Neural cell (in vitro differentiated cells): ENCODE results near the gene MKRN2.

Experiments
- CTCF ChIP-seq: fragments of 450-650 bp; IDR thresholded peaks from 2 replicates; pipeline ENCODE4 v1.5.1; 2014; ENCODE audit warnings: antibody characterized with exemption, mild to moderate bottlenecking, moderate library complexity; ENCODE audit not compliant: poor library complexity, severe bottlenecking
- EP300 ChIP-seq: fragments of 450-650 bp; conservative IDR thresholded peaks from 2 replicates; pipeline ENCODE4 v1.6.1; 2014; ENCODE audit warnings: antibody characterized with exemption, mild to moderate bottlenecking, moderate library complexity; ENCODE audit not compliant: poor library complexity, severe bottlenecking
- EZH2 ChIP-seq: fragments of 200-600, 300-800 bp; shearing (Covaris generic), sonication (generic); IDR thresholded peaks from 2 replicates; pipeline ENCODE4 v1.6.1; 2014; ENCODE audit warnings: antibody characterized with exemption, low read length, borderline replicate concordance, mild to moderate bottlenecking; ENCODE audit not compliant: insufficient read depth, poor library complexity, severe bottlenecking
- POLR2AphosphoS5 ChIP-seq: IDR thresholded peaks from 2 replicates; pipeline ENCODE4 v1.6.1; 2012
- RAD21 ChIP-seq: fragments of 450-650 bp; conservative IDR thresholded peaks from 2 replicates; pipeline ENCODE4 v1.6.1; 2014; ENCODE audit warnings: antibody characterized with exemption, mild to moderate bottlenecking, moderate library complexity
- REST ChIP-seq: IDR thresholded peaks from 2 replicates; pipeline ENCODE4 v1.6.1; 2012; ENCODE audit warnings: borderline replicate concordance
- TAF1 ChIP-seq: IDR thresholded peaks from 2 replicates; pipeline ENCODE4 v1.6.1; 2012; ENCODE audit warnings: low read depth

DNA sequence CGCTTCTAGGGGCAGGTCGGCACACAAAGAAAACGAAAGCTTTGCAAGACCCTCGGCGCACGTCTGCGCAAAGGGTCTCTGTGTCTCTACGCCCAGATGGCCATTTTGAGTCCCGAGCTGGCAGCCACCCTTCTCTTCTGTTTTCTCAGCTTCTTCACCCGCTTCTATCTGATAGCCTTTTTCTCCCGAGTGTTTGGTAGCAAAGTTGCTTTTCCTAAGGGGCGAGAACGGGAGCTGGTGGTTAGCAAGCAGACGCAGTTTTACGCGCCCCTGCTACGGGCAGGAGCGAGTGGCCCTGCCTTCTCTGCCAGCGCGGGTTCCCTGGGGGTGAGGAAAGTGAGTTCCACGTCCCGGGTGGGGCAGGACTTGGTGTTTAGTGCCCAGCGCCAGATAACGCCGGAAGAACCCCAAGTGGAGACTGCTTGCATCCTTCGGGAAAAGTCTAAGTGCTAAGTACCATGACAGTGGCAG, 2.9 kb upstream of the MKRN2 start:
- TF ChIP-seq CTCF, result no peak
- no peak for TF ChIP-seq RAD21
- TF ChIP-seq TAF1, result no peak
- no peak for TF ChIP-seq POLR2AphosphoS5
- TF ChIP-seq EP300, result no peak
- no peak for TF ChIP-seq EZH2
- TF ChIP-seq REST, result no peak
